K562 (cell line): ENCODE data around the gene XPC. TPM values are rescaled to one million over a fixed set of nuclear protein-coding genes. Genes with fewer than 3 reads are reported as not detected.

Experiments
- ATAC-seq: fragments of 200-7000 bp; cut with Tn5 transposase; 3 replicates; pipeline ENCODE4 v1.9.1; 2020; ENCODE audit warnings: moderate library complexity
- BruUV-seq: library from RNA; stranded (reverse); fragments of 400-500 nt; replicated peaks from 2 replicates; lab custom pipeline; 2021; lab: Mats Ljungman, UMichigan
- CTCF ChIA-PET: fragments of 300-600 bp; formaldehyde crosslinking; extraction: SDS; loops from one replicate; lab custom pipeline; 2021; ENCODE audit warnings: low intra/inter-chr PET ratio; lab: Yijun Ruan, JAX
- POLR2A ChIA-PET: fragments of 300-600, 350-650 bp; sonication (Branson Sonifier 250); formaldehyde crosslinking; extraction: SDS; loops from one replicate; lab custom pipeline; 2021; ENCODE audit warnings: antibody characterized with exemption, inconsistent platforms; lab: Yijun Ruan, JAX
- DNase-seq, 4 experiments: peaks; one replicate each; pipeline versions ENCODE4 v3.0.0 to v3.0.0-alpha.2; 2011 to 2018; ENCODE audit warnings: low spot score in 3 of 4, mixed read lengths in 3 of 4; ENCODE audit errors: extremely low read depth in 1 of 4
- FAIRE-seq: peaks from 2 replicates; lab custom pipeline; 2011; peaks lifted over from hg19 to GRCh38; lab: Jason Lieb, UNC
- H2AFZ ChIP-seq: 2 replicates; pipeline ENCODE4 v1.6.0; 2011; ENCODE audit warnings: low read depth, low read length, control low read depth, inconsistent platforms
- H3K27ac ChIP-seq: fragments of 200-600 bp; 3 replicates; pipeline ENCODE4 v1.8.0; 2011; ENCODE audit warnings: low read depth, mild to moderate bottlenecking, control low read depth, inconsistent platforms, low read length, moderate library complexity, mixed read lengths; ENCODE audit errors: extremely low read depth
- H3K27me3 ChIP-seq, 2 experiments: fragments of 300-600 bp in 1 of 2; 2 replicates in 1 of 2; 3 replicates in 1 of 2; pipeline versions ENCODE4 v1.6.0 to v1.8.0; 2011; ENCODE audit warnings: inconsistent platforms in 2 of 2, low read length in 2 of 2, mild to moderate bottlenecking in 1 of 2, mixed read lengths in 1 of 2, moderate library complexity in 1 of 2; ENCODE audit not compliant: control insufficient read depth in 2 of 2, insufficient read depth in 2 of 2
- H3K36me3 ChIP-seq: fragments of 300-600 bp; 3 replicates; pipeline ENCODE4 v1.8.0; 2011; ENCODE audit warnings: mild to moderate bottlenecking, low read length, inconsistent platforms; ENCODE audit not compliant: control insufficient read depth, insufficient read depth
- H3K4me1 ChIP-seq, 2 experiments: fragments of 200-600 bp in 1 of 2; replicated peaks in 1 of 2; 2 replicates in 1 of 2; 3 replicates in 1 of 2; pipeline versions ENCODE4 v1.5.1 to v1.8.0; 2011; ENCODE audit warnings: inconsistent platforms in 2 of 2, low read length in 2 of 2, mild to moderate bottlenecking in 1 of 2, mixed read lengths in 1 of 2, moderate library complexity in 1 of 2; ENCODE audit not compliant: control insufficient read depth in 2 of 2, insufficient read depth in 2 of 2
- H3K4me2 ChIP-seq: 2 replicates; pipeline ENCODE4 v1.6.1; 2011; ENCODE audit warnings: low read length, control low read depth, inconsistent platforms, mixed read lengths; ENCODE audit not compliant: insufficient read depth
- H3K4me3 ChIP-seq: fragments of 200-600 bp; sonication (generic), shearing (Covaris generic); 2 replicates; pipeline ENCODE4 v1.5.1; 2016; ENCODE audit warnings: control low read depth, inconsistent platforms
- H3K79me2 ChIP-seq: fragments of 200-600 bp; 3 replicates; pipeline ENCODE4 v1.8.0; 2011; ENCODE audit warnings: low read length, inconsistent platforms; ENCODE audit not compliant: control insufficient read depth, insufficient read depth
- H3K9ac ChIP-seq, 2 experiments: 2 replicates each; pipeline versions ENCODE4 v1.6.0 to v1.6.1; 2011; ENCODE audit warnings: low read depth in 2 of 2, low read length in 2 of 2, control low read depth in 1 of 2, inconsistent platforms in 1 of 2, mild to moderate bottlenecking in 1 of 2, mixed read lengths in 1 of 2; ENCODE audit not compliant: insufficient read depth in 1 of 2
- H3K9me1 ChIP-seq: one replicate; pipeline ENCODE4 v1.6.0; 2011; ENCODE audit warnings: inconsistent platforms, mild to moderate bottlenecking, low read length, moderate library complexity; ENCODE audit not compliant: control insufficient read depth, insufficient read depth
- H3K9me3 ChIP-seq: replicated peaks from 2 replicates; pipeline ENCODE4 v1.5.1; 2011; ENCODE audit warnings: low read depth, low read length, inconsistent platforms; ENCODE audit not compliant: control insufficient read depth, insufficient read depth
- H4K20me1 ChIP-seq: replicated peaks from 2 replicates; pipeline ENCODE4 v1.6.1; 2011; ENCODE audit warnings: low read length, inconsistent platforms, mixed read lengths; ENCODE audit not compliant: control insufficient read depth, insufficient read depth
- ELF4 ChIP-seq: fragments of 450-650 bp; formaldehyde crosslinking; IDR thresholded peaks from 2 replicates; pipeline ENCODE4 v1.4.0; 2022; ENCODE audit warnings: missing genetic modification characterization
- ESRRA ChIP-seq: fragments of 450-650 bp; IDR thresholded peaks from 2 replicates; pipeline ENCODE4 v1.6.1; 2014; ENCODE audit warnings: low read depth, mild to moderate bottlenecking, moderate library complexity, borderline replicate concordance
- GTF2F1 ChIP-seq: IDR thresholded peaks from 2 replicates; pipeline ENCODE4 v1.6.1; 2011; ENCODE audit warnings: low read depth, low read length, improper control_type of control experiment
- HDAC8 ChIP-seq: fragments of 450-650 bp; IDR thresholded peaks from 2 replicates; pipeline ENCODE4 v1.6.1; 2016; ENCODE audit warnings: mild to moderate bottlenecking, missing genetic modification characterization, moderate library complexity, missing compliant biosample characterization
- MYC ChIP-seq, 2 experiments: fragments of 250-450 bp in 1 of 2; sonication (Bioruptor Pico) in 1 of 2; IDR thresholded peaks; 2 replicates each; pipeline versions ENCODE4 v1.5.1 to v1.6.1; 2012 to 2021; ENCODE audit warnings: low read depth in 2 of 2, borderline replicate concordance in 1 of 2, improper control_type of control experiment in 1 of 2, low read length in 1 of 2, mild to moderate bottlenecking in 1 of 2, moderate library complexity in 1 of 2
- NFE2 ChIP-seq: IDR thresholded peaks from 2 replicates; pipeline ENCODE4 v1.6.1; 2014; ENCODE audit warnings: antibody characterized with exemption, low read depth
- RBM25 ChIP-seq: fragments of 200-400 bp; formaldehyde crosslinking; IDR thresholded peaks from 2 replicates; pipeline ENCODE4 v1.6.1; 2018; ENCODE audit warnings: low read length, low read depth, moderate library complexity; ENCODE audit not compliant: severe bottlenecking
- ZBTB34 ChIP-seq: fragments of 250-450 bp; sonication (Bioruptor Pico); IDR thresholded peaks from 2 replicates; pipeline ENCODE4 v1.8.0; 2021; ENCODE audit warnings: mild to moderate bottlenecking, moderate library complexity
- ZKSCAN3 ChIP-seq: fragments of 250-450 bp; sonication (Bioruptor Pico); IDR thresholded peaks from 2 replicates; pipeline ENCODE4 v1.4.0; 2020
- ZNF165 ChIP-seq: fragments of 250-450 bp; sonication (Bioruptor Pico); IDR thresholded peaks from 2 replicates; pipeline ENCODE4 v1.4.0; 2020; ENCODE audit warnings: borderline replicate concordance
- ZNF431 ChIP-seq: sonication (generic); formaldehyde crosslinking; IDR thresholded peaks from 2 replicates; pipeline ENCODE4 v1.8.0; 2022; ENCODE audit warnings: mild to moderate bottlenecking, missing genetic modification reagents
- WGBS: fragments of 100-300 bp; shearing (Covaris generic); methylation state at CpG from one replicate; pipeline ENCODE4 v1.1.6; 2016; ENCODE audit warnings: low coverage, mixed read lengths; ENCODE audit not compliant: insufficient coverage; ENCODE audit errors: missing lambda C conversion rate; 5-methylcytosine and 5-hydroxymethylcytosine counted together
- in situ Hi-C: fragments of 300-500 bp; cut with MboI; formaldehyde crosslinking; loops from 4 replicates; pipeline ENCODE4 v1.15.0; 2018; ENCODE audit warnings: inconsistent platforms, mixed read lengths
- intact Hi-C: fragments of 100-400 bp; cut with micrococcal nuclease; formaldehyde crosslinking; loops from 2 replicates; pipeline ENCODE4 v1.14.2; 2022
- polyA plus RNA-seq, 8 experiments: library from polyadenylated mRNA; depleted of rRNA in 4 of 8; stranded (reverse) in 5 of 8; unstranded in 3 of 8; fragments of >200 nt; fragmentation: Nextera tagmentation in 2 of 8; fragmentation: Illumina TruSeq in 1 of 8; extraction: Ambion mirVana in 2 of 8; extraction: Trizol in 1 of 8; gene quantifications; 2 replicates each; pipeline versions ENCODE4 v1.2.1 to v1.2.3, GENCODE V29; 2011 to 2014; ENCODE audit warnings: inconsistent platforms in 1 of 8, missing spikeins in 1 of 8
- total RNA-seq, 7 experiments: library from RNA; depleted of rRNA in 6 of 7; stranded (reverse); fragments of >200 nt in 6 of 7; fragmentation: Illumina TruSeq in 2 of 7; extraction: Trizol in 2 of 7; gene quantifications; 2 replicates each; pipeline versions ENCODE4 v1.2.1 to v1.2.3, GENCODE V29; 2011 to 2021; ENCODE audit warnings: low replicate concordance in 1 of 7

XPC gene
- total and polyA plus RNA-seq, 9 of the 15 experiments (the other 6 are each of a cell fraction or from before 2014, with no cell fraction given): 3.8 to 54.7 (median 41.3) TPM

- TF ChIP-seq ZNF165 (no peak; the same call in 1 of the 2 replicates), HDAC8 (tag) (no peak), ELF4 (CRISPR knock-in tag) (no peak), GTF2F1 (no peak), ZNF431 (CRISPR knock-in tag) (0 out of 2 replicates have a peak, but pooled peaks have one; percentile 32), RBM25 (peak; percentile 28), MYC (IDR thresholded peaks at IDR 0.05; ENCODE audit: low read depth, low read length) (peak; percentile 75), MYC (CRISPR knock-in tag; IDR thresholded peaks at IDR 0.05; ENCODE audit: borderline replicate concordance, low read depth) (no peak), ZKSCAN3 (CRISPR knock-in tag) (no peak)
These were observed 26.3 kb upstream of the XPC start (continued) for GRCh38 chr3:14204515-14205284.

DNA sequence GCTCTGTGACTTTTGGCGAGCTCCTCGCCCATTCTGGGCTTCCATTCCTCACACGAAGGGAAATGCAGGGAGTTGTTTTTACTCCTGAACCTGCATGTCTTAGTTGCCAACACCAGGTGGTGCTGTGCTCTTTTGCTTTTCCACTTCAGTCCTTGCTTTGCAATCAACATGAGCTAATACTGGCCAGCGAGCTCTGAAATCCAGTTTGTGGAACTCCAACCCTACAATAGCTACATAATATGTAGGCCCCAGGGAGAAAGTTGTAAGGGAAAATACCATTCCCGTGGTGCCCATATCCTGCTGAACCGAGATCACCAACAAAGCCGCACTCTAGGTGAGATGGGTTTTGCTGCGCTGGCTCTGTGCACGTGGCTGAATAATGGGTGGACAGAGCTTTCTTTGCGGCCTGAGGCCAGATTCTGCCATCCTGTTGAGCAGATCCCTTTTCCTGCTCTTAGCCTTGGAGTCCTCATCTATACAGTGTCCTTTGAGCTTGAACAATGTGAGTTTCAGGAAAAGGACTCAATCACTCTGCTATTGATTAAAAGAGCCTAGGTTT lies 25.2 kb upstream of the XPC start:
- ChIA-PET POLR2A (interaction anchor here (0.6 to 2.9 kb wide), 22 partner anchors 8 to 1404 kb away, joined by 3 to 23 read pairs (median 4); partner anchors contain the start of genes LSM3 and XPC), CTCF (interaction anchor here (0.6 to 4.6 kb wide), 10 partner anchors 51 to 718 kb away, joined by 3 to 55 read pairs (median 3); no protein-coding TSS in a partner anchor)
- H3K9ac ChIP-seq: peak overlapping the region; percentile 44 to 75; a peak in 3 of 4 replicates
- peak; percentile 76 to 93 (median 82) for DNase-seq
- 27% methylated on average over 10 of the region's 10 CpGs for WGBS
- no peak overlapping the region for H3K4me3 ChIP-seq
- H3K36me3 ChIP-seq: peaks cover 18% of the 10 kb centered on the region
- ATAC-seq: peak; percentile 85
- FAIRE-seq: peak; percentile 97
- no peaks in the 10 kb centered on the region for H3K27me3 ChIP-seq
- H3K9me1 ChIP-seq: no peaks in the 10 kb centered on the region
- intact Hi-C loops: loop anchor here (1.0 to 10.0 kb wide), 12 partner anchors 29 to 719 kb away; partner anchors contain the start of genes CCDC174 and SLC6A6
- in situ Hi-C loops: loop anchor here (5.0 kb wide), 2 partner anchors 59 to 259 kb away; no protein-coding TSS in a partner anchor
- no peaks in the 10 kb centered on the region for H3K79me2 ChIP-seq
- peak overlapping the region; percentile 5; the same call in 1 of the 2 replicates for H3K4me2 ChIP-seq
- no peaks in the 10 kb centered on the region for H4K20me1 ChIP-seq
- peaks cover 32 to 48% of the 10 kb centered on the region in 2 experiments; a peak in 4 of 5 replicates for H3K4me1 ChIP-seq
- H2AFZ ChIP-seq: peak overlapping the region; percentile 81
- H3K9me3 ChIP-seq: no peaks in the 10 kb centered on the region
- BruUV-seq: no TSS peak
- H3K27ac ChIP-seq: peak overlapping the region; percentile 86
- TF ChIP-seq ZBTB34 (CRISPR knock-in tag) (peak; percentile 61; the same call in 1 of the 2 replicates), NFE2 (no peak; the same call in 1 of the 2 replicates), ESRRA (peak; percentile 49; the same call in 1 of the 2 replicates)
